Panc1 (cell line): ENCODE data around the gene CHD6.

ENCODE experiments used
- CTCF ChIP-seq: fragments of 450-650 bp; IDR thresholded peaks from 2 replicates; pipeline ENCODE4 v1.5.1; 2017; ENCODE audit warnings: mild to moderate bottlenecking
- REST ChIP-seq, 2 experiments: IDR thresholded peaks; 2 replicates each; pipeline ENCODE4 v1.6.1; 2011 to 2012; ENCODE audit warnings: low read depth in 2 of 2, control low read depth in 1 of 2, low read length in 1 of 2, mild to moderate bottlenecking in 1 of 2, moderate library complexity in 1 of 2; ENCODE audit not compliant: insufficient read depth in 1 of 2

GRCh38 chr20:41580350-41580749, 37.8 kb downstream of the CHD6 start:
- TF ChIP-seq CTCF (no peak), REST (IDR thresholded peaks at IDR 0.05; ENCODE audit: insufficient read depth in 1 of 2, low read depth in 2 of 2, low read length in 1 of 2) (no peak)
